Fibroblast of the conjunctiva (primary cell): ENCODE data around the gene ANGPTL2.
"Not testable (repeated sequence)": the region's sequence is repeated elsewhere in the genome, so short reads cannot be mapped to it uniquely, and the experiment has no call there.

Experiments
- DNase-seq: peaks from one replicate; pipeline ENCODE4 v3.0.0-alpha.2; 2010; ENCODE audit warnings: low read depth

Gene ANGPTL2, protein sequence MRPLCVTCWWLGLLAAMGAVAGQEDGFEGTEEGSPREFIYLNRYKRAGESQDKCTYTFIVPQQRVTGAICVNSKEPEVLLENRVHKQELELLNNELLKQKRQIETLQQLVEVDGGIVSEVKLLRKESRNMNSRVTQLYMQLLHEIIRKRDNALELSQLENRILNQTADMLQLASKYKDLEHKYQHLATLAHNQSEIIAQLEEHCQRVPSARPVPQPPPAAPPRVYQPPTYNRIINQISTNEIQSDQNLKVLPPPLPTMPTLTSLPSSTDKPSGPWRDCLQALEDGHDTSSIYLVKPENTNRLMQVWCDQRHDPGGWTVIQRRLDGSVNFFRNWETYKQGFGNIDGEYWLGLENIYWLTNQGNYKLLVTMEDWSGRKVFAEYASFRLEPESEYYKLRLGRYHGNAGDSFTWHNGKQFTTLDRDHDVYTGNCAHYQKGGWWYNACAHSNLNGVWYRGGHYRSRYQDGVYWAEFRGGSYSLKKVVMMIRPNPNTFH

DNA sequence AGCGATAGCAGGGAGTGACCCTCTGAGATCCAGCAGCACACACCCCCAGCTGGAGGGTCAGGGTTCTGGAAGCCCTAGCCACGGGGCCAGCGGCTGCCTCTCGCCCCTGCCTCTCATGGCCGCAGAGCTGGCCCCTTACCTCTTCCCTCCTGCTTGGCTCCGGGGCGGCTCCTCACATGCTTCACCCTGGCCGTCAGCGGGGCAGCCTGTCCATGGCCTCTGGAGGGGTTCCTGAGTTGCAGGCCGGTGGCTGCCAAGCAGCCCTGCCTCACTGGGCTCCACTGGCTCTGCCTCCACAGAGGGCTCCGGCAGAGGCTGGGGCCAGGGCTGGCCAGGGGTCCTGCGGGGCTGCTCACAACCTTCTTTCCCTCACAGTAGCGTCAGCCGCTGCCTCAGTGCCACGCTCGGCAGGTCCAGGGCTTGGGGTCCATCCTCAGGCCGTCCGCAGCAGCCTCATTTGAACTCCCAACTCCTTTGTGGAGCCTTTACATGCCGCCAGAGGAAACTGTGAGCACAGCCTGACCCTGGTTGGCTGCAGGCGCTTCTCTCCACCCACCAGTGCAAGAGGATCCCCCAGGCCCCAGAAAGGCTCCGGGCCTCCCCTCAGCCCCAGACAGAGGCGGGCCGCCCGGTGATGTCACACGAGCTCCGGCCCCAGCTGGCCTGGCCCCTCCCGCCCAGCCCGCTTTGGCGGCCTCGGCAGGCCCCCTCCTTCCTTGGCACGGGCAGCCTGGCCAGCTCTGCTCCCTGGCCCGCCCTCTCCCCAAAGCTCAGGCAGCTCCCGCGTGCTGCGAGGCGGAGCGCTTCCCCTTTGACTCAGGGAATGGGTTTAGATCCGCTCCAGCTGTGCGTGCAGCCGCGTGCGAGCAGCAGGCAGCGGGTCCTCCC lies at the start of gene ANGPTL2:
Gene ANGPTL2 (minus strand): TSS at position 460 of the 888 bp plus-strand sequence. CDS start 13,904 bp downstream, outside the sequence.
- DNase-seq = peak; percentile 95

DNA sequence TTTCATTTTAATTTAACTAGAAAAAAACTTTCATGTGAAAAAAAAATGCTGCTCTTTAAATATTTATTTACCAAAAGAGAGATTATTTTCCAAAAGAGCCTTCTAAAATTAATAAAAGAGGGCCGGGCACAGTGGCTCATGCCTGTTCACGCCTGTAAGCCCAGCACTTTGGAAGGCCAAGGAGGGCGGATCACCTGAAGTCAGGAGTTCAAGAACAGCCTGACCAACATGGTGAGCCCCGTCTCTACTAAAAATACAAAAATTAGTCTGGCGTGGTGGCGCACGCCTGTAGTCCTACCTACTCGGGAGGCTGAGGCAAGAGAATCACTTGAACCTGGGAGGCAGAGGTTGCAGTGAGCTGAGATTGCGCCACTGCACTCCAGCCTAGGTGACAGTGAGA lies 48.9 kb upstream of the ANGPTL2 start:
- DNase-seq = not testable (repeated sequence)

DNA sequence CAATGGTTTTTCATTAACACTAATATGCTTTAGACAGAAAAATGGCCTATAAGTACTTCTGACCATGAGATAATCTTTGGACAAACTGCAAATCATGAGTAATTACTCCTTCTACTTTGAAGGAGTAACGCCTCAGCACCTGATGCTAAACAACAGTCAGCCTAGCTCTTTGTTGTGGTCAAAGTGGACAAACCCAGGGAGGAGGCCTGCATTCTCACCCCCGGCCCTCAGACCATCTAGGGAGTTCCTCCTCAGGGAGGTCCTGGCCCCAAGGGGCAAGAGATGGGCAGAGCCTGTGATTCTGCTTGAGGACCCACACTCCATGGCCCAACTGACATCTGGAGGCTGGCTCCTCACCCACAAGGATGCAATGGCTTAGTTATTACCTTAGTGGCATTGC lies 48.2 kb upstream of the ANGPTL2 start:
- DNase-seq = no peak

DNA sequence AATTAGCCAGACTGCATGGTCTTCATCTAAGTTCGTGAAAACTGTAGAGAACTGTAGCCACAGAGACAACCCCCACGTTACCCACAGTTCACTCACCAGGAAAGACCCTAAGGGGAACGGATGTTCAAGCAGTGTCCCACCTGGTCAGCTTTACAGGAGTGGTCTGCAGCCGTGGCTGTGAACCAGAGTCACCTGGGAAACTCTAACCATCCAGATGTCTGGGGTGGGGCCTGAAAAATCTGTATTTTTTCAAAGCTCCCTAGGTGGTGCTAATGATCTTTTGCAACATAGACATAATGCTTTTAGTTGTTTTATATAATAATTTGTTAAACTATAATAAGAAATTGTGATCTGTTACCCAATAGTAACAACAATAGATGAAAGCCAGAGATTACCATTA lies 47.7 kb upstream of the ANGPTL2 start:
- no peak for DNase-seq

GRCh38 chr9:127169575-127169883 lies 47.1 kb upstream of the ANGPTL2 start:
- no peak for DNase-seq

DNA sequence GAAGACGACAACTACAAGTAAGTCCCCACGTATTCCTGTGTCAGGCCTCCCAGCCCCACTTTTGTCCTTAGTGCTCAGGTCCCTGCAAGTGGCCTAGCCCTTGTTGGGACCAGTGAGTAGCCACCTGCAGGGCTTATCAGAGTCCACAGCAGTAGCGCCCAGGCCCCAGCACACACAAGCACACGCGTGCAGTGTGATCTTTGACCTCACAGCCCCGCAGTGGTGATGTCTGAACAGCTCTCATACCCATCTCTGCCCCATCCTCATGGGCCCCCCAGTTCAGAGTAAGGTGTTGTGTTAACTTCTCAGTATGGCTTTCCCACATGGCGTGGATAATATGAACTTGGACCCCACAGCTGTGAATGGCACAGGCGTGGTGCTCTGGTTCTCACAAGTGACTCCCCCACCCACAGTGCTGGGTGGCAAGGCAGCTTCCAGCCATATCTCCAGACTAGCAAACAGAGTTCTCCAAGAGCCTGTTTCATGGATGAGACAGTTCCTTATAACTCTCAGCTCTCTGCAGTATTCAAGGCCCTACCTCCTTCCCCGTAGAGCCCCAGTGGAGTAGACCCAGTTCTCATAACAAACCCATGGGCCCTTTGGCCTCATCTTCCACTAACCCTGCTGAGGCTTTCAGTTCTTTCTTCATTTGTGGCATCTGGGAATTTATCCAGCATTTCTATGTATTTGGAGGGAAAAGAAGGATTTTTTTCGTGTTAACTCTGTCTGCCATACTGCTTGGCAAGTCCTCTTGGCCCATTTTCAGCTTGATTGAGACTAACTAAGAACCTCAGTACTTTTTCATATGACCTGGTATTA lies 46.5 kb upstream of the ANGPTL2 start:
- no peak for DNase-seq

DNA sequence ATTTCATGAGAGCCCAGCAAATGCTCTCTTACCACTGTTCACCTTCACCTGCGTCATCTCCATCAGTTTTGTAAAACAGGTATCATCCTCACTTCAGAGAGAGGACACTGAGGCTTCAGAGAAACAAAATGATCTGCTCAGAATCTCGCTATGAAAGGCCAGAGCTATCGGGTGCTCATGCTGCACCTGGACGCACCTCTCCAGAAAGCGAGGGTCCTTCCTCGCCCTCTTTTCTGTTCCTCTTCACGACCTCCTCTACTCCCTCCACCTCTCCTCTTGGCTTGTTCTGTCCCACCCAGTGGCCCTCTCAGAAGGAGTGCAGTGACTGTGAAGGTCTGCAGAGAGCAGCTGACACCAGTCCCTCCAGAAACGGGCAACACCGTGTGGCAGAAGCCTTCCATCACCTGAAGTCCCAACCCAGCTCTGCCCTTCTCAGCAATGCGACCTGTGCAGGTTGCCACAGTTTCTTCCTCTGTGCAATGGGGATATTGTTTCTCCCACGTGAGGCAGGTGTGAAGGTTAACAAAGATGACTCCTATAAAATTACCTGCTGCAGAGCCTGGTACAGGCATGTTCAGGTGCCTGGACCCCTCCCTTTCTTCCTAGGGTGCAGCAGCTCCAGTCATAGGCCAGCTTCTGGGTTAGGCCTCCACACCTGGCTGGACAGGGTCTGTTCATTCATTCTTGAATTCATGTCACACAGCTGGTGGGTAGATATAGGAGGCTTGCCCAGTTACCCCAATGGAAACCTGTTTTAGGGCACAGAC lies 45.3 kb upstream of the ANGPTL2 start:
- DNase-seq = no peak

- peak; percentile 59 for DNase-seq
These were observed 44.5 kb upstream of the ANGPTL2 start for GRCh38 chr9:127166651-127167524.

GRCh38 chr9:127166111-127166510 lies 43.7 kb upstream of the ANGPTL2 start:
- DNase-seq = no peak

DNA sequence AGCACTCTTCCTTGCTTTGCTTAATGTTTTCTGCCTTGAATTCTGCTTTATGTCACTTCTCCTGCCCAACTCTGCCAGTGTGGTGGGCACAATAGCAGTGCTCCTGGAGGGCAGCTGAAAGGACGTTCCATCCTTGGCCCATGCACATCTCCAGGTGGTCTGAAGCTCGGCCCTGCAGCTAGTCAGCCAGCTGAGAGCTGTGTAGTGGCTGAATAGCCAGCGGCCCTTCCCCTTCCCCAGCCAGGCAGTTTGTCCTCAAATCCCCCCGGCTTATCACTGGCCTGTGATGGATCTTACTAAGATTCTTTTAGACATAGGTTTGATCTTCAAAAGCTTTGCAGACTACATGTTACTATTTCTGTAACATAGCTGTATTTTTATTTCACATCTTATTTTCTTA lies 42.7 kb upstream of the ANGPTL2 start:
- DNase-seq = no peak

DNA sequence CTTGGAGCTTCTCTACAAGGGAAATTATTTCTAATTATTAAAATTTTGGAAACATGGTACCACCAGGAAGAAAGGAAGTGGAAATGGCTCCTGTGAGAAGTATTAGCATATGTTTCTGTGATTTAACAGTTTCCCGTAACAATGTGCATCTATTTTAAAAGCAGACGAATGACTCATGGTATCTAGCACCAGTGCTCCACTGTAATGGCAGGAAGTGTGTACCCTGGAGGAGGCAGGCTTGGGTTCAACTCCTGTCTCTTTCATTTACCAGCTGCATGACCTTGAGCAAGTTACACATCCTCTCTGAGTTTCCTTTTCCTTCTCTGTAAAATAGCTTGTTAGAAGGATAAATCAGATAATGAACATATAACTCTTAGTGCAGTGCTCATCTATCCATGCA lies 41.0 kb upstream of the ANGPTL2 start:
- DNase-seq = no peak

GRCh38 chr9:127162864-127163365 lies 40.5 kb upstream of the ANGPTL2 start:
- DNase-seq = no peak

DNA sequence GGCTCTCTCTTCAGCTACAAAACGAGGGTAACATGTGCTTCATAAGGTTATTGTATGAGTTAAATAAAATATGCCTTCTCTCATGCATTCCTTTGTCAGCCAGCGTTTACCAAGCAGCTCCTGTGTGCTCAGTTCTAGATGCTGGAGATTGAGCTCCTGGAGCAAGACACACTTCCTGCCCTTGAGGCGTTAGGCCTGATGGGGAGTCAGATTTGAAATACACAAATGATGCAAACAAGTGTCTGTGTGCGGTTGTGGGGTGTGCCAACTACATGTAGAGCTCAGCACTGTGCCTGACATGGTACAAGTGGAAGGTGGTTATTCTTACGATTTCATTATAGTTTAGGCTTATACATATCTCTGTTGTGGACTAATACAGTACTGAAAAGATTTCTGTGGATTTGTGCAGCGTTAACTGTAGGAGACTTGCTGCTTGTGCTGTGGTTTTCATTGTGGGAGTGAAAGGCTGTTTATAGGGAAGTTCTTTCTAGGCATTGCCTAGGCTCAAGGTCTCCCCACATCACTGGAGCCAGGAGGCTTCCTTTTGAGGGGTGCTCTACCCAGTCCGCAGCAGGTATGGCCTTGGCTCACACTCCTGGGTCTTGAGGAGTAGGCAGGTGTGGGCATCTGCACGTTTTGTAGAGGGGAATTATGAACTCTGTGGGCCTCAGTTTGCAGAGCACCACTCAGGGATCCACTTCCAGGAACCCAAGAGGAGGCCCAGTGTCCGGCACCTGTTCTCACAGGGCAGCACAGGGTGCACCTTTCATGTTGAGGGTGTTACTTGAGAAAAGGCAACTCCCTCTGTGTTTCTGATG lies 39.8 kb upstream of the ANGPTL2 start:
- no peak for DNase-seq

DNA sequence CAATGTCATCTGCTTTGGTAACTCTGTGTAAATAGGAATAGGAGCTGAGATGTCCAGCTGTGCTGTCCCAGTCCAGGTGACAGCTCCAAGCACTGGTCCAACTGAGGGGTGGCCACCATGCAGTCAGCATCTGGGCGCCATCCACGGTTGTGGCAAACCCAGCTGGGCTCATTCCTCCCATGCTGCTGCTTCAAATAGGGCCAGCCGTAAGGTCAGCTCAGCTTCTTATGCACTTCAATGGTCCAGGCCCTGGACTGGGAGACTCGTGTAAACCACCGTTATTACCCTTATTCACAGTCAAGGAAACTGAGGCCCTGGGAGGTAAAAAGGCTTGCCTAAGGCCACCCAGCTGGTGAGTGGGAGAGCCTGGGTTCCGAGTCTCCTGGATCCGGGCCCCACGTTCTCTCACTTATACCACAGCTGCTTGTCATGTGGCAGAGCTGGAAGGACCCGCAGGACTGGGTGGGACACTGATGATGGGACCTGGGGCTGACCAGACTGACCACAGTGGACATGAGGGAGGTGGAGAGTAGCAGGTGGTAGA lies 38.7 kb upstream of the ANGPTL2 start:
- no peak for DNase-seq

DNA sequence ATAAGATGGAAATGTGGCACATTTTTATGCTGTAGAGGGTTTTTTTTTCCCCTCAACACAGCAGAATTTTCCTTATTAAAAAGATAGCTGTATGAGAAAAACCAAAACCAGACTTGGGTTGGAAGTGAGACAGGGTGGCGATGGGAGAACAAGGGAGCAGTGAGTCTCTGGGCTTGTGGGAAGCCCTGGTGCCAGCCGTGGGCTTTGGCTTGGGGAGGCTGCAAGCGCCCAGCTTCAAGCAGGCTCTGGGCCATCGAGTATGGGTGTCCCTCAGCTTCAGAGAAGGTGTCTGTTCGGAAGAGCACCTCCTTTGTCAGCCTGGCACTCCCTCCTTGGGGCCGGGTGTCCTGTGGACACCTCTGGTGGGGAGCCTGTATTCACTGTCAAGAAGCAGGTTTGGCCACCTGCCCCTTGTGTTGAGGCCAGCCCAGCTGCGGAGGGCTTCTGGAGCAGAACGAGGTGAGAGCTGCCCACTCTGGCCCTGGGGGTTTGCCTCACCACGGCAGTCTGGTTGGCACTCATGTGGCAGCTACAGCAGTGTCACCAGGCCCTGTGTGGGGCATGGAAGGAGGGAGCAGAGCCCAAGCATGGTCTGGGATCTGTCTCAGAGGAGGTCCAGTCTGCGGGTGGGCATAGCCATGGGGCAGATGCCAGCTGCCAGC lies 37.6 kb upstream of the ANGPTL2 start:
- no peak for DNase-seq

DNA sequence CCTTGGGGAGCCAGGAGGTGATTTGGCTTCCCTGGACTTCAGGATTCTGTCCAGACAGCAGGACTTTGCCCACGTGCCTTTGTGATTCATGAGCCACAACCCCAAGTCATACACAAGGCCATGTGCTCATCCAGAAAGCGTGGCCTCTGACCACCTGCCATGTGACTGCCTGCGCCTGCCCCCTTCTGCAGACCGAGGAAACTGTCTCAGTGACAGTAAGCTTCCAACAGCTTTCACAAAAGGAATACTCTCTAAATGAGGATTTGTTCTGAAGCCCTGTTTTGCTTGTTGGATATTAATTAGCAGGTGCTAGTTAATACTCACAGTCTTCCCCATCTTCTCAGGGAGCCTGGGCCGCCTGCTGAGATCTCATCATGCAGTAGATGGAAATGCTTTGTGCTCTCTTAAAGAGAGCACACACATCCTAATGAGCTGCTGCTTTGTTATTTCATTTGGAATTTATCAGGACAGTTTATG lies 36.9 kb upstream of the ANGPTL2 start:
- DNase-seq = peak; percentile 33

GRCh38 chr9:127158786-127159324 lies 36.4 kb upstream of the ANGPTL2 start:
- DNase-seq = no peak
